ENCODE results near the gene GABRB1.

Gene GABRB1

GRCh38 chr4:47050761-47051725, 19.7 kb downstream of the GABRB1 start:
- DNase-seq: no peak

GRCh38 chr4:47053485-47053884, 22.1 kb downstream of the GABRB1 start:
- DNase-seq: no peak

GRCh38 chr4:47054130-47054529, 22.8 kb downstream of the GABRB1 start:
- DNase-seq: no peak

- DNase-seq: no peak
Observed at GRCh38 chr4:47057991-47058390, 26.6 kb downstream of the GABRB1 start.

- DNase-seq: no peak
Observed at GRCh38 chr4:47060561-47060960, 29.2 kb downstream of the GABRB1 start.

GRCh38 chr4:47061435-47061834, 30.1 kb downstream of the GABRB1 start:
- no peak for DNase-seq

- peak; percentile 4 for DNase-seq
Observed at GRCh38 chr4:47065051-47065481, 33.7 kb downstream of the GABRB1 start.

- DNase-seq: no peak
Observed at GRCh38 chr4:47068986-47069385, 37.6 kb downstream of the GABRB1 start.

- DNase-seq: no peak
Observed at GRCh38 chr4:47071901-47072341, 40.6 kb downstream of the GABRB1 start.

- DNase-seq: no peak
Observed at GRCh38 chr4:47073647-47074046, 42.3 kb downstream of the GABRB1 start.

GRCh38 chr4:47074816-47075215, 43.4 kb downstream of the GABRB1 start:
- DNase-seq: no peak

GRCh38 chr4:47075262-47075661, 43.9 kb downstream of the GABRB1 start:
- no peak for DNase-seq

- DNase-seq: no peak
Observed at GRCh38 chr4:47075919-47076318, 44.6 kb downstream of the GABRB1 start.

- no peak for DNase-seq
Observed at GRCh38 chr4:47084111-47084510, 52.7 kb downstream of the GABRB1 start.

GRCh38 chr4:47084795-47085194, 53.4 kb downstream of the GABRB1 start:
- no peak for DNase-seq

- DNase-seq: no peak
Observed at GRCh38 chr4:47088298-47088697, 56.9 kb downstream of the GABRB1 start.

GRCh38 chr4:47095884-47096283, 64.5 kb downstream of the GABRB1 start:
- DNase-seq: no peak

- no peak for DNase-seq
Observed at GRCh38 chr4:47101453-47101852, 70.1 kb downstream of the GABRB1 start.

- DNase-seq: no peak
Observed at GRCh38 chr4:47104986-47105385, 73.6 kb downstream of the GABRB1 start.

GRCh38 chr4:47106561-47106960, 75.2 kb downstream of the GABRB1 start:
- DNase-seq: no peak

- DNase-seq: no peak
Observed at GRCh38 chr4:47109379-47109778, 78.0 kb downstream of the GABRB1 start.

- DNase-seq: no peak
Observed at GRCh38 chr4:47110546-47111132, 79.3 kb downstream of the GABRB1 start.

GRCh38 chr4:47118192-47118929, 87.0 kb downstream of the GABRB1 start:
- peak; percentile 62 for DNase-seq

All from NCI-H446 treated with DMSO at 0.1 percent for 48 hours (cell line).